IMR-90 (cell line): ENCODE measurements around the gene ZNF587. TPM values are rescaled to one million over a fixed set of nuclear protein-coding genes. Genes with fewer than 3 reads are reported as not detected.
"Not testable (repeated sequence)": the region's sequence is repeated elsewhere in the genome, so short reads cannot be mapped to it uniquely, and the experiment has no call there.

Source experiments
- ATAC-seq: fragments of 200-7000 bp; cut with Tn5 transposase; 2 replicates; pipeline ENCODE4 v1.9.1; 2020; ENCODE audit warnings: low read depth, mild to moderate bottlenecking, moderate library complexity
- BruUV-seq: library from RNA; stranded (reverse); fragments of 400-500 nt; replicated peaks from 2 replicates; lab custom pipeline; 2021; lab: Mats Ljungman, UMichigan
- CTCF ChIA-PET: fragments of 300-600 bp; formaldehyde crosslinking; extraction: SDS; loops from one replicate; lab custom pipeline; 2021; ENCODE audit warnings: antibody characterized with exemption; lab: Yijun Ruan, JAX
- POLR2A ChIA-PET: fragments of 300-600 bp; sonication (Branson Sonifier 250); formaldehyde crosslinking; loops from one replicate; lab custom pipeline; 2022; ENCODE audit warnings: antibody characterized with exemption; ENCODE audit not compliant: unreplicated experiment; lab: Charles Lee
- DNase-seq: peaks from one replicate; pipeline ENCODE4 v3.0.0; 2013
- H2AFZ ChIP-seq: replicated peaks from 2 replicates; pipeline ENCODE3; 2013; ENCODE audit warnings: low read length, mild to moderate bottlenecking; ENCODE audit not compliant: poor library complexity
- H2AK5ac ChIP-seq: 2 replicates; pipeline ENCODE4 v1.6.1; 2013; ENCODE audit warnings: low read depth, low read length, inconsistent platforms
- H2AK9ac ChIP-seq: replicated peaks from 2 replicates; pipeline ENCODE3; 2013; ENCODE audit warnings: mild to moderate bottlenecking, low read depth, low read length, moderate library complexity; ENCODE audit not compliant: poor library complexity
- H2BK120ac ChIP-seq: 2 replicates; pipeline ENCODE4 v1.6.1; 2013; ENCODE audit warnings: low read depth, low read length, inconsistent platforms
- H2BK15ac ChIP-seq: 3 replicates; pipeline ENCODE4 v1.6.1; 2013; ENCODE audit warnings: low read depth, low read length, inconsistent platforms
- H2BK20ac ChIP-seq: 2 replicates; pipeline ENCODE4 v1.6.1; 2013; ENCODE audit warnings: low read depth, mild to moderate bottlenecking, inconsistent platforms, low read length, moderate library complexity
- H2BK5ac ChIP-seq: 2 replicates; pipeline ENCODE4 v1.6.1; 2013; ENCODE audit warnings: mild to moderate bottlenecking, low read depth, low read length, inconsistent platforms; ENCODE audit not compliant: poor library complexity, severe bottlenecking
- H3K14ac ChIP-seq: replicated peaks from 2 replicates; pipeline ENCODE4 v1.6.1; 2013; ENCODE audit warnings: low read depth, low read length, inconsistent platforms
- H3K18ac ChIP-seq: 2 replicates; pipeline ENCODE4 v1.6.1; 2013; ENCODE audit warnings: low read depth, low read length, control low read depth
- H3K23ac ChIP-seq: 2 replicates; pipeline ENCODE4 v1.6.1; 2013; ENCODE audit warnings: low read depth, low read length, inconsistent platforms
- H3K27ac ChIP-seq: 2 replicates; pipeline ENCODE4 v1.5.1; 2013; ENCODE audit warnings: mild to moderate bottlenecking, control low read depth, low read length; ENCODE audit not compliant: insufficient read depth
- H3K27me3 ChIP-seq: 2 replicates; pipeline ENCODE4 v1.6.1; 2013; ENCODE audit warnings: low read length; ENCODE audit not compliant: control insufficient read depth, insufficient read depth
- H3K36me3 ChIP-seq: 2 replicates; pipeline ENCODE4 v1.6.1; 2013; ENCODE audit warnings: low read length, mixed read lengths; ENCODE audit not compliant: control insufficient read depth, insufficient read depth
- H3K4ac ChIP-seq: 2 replicates; pipeline ENCODE4 v1.6.1; 2013; ENCODE audit warnings: low read depth, low read length, inconsistent platforms
- H3K4me1 ChIP-seq: 2 replicates; pipeline ENCODE4 v1.6.1; 2013; ENCODE audit warnings: low read length, mixed read lengths; ENCODE audit not compliant: control insufficient read depth, insufficient read depth
- H3K4me2 ChIP-seq: 2 replicates; pipeline ENCODE4 v1.6.1; 2013; ENCODE audit warnings: low read depth, mild to moderate bottlenecking, control low read depth, low read length, moderate library complexity
- H3K4me3 ChIP-seq: 2 replicates; pipeline ENCODE4 v1.5.1; 2013; ENCODE audit warnings: low read depth, mild to moderate bottlenecking, control low read depth, low read length, moderate library complexity; ENCODE audit not compliant: insufficient read depth
- H3K56ac ChIP-seq: 2 replicates; pipeline ENCODE4 v1.6.1; 2013; ENCODE audit warnings: low read length, inconsistent platforms; ENCODE audit not compliant: insufficient read depth; ENCODE audit errors: extremely low read depth
- H3K79me1 ChIP-seq, 2 experiments: 2 replicates each; pipeline ENCODE4 v1.6.1; 2013; ENCODE audit warnings: low read length in 2 of 2, inconsistent platforms in 1 of 2, low read depth in 1 of 2
- H3K9ac ChIP-seq: 2 replicates; pipeline ENCODE4 v1.6.1; 2013; ENCODE audit warnings: low read depth, low read length, control low read depth
- H3K9me1 ChIP-seq: 2 replicates; pipeline ENCODE4 v1.6.1; 2013; ENCODE audit warnings: low read length, inconsistent platforms; ENCODE audit not compliant: insufficient read depth
- H3K9me3 ChIP-seq: 2 replicates; pipeline ENCODE4 v1.6.1; 2013; ENCODE audit warnings: low read length; ENCODE audit not compliant: control insufficient read depth, insufficient read depth
- H4K20me1 ChIP-seq: 2 replicates; pipeline ENCODE4 v1.6.1; 2013; ENCODE audit warnings: low read length, inconsistent platforms; ENCODE audit not compliant: insufficient read depth
- H4K5ac ChIP-seq: 2 replicates; pipeline ENCODE4 v1.6.1; 2013; ENCODE audit warnings: mild to moderate bottlenecking, low read depth, low read length, control low read depth
- H4K8ac ChIP-seq, 2 experiments: 2 replicates each; pipeline ENCODE4 v1.6.1; 2013; ENCODE audit warnings: low read depth in 2 of 2, low read length in 2 of 2, control low read depth in 1 of 2, inconsistent platforms in 1 of 2
- H4K91ac ChIP-seq: 2 replicates; pipeline ENCODE4 v1.6.1; 2013; ENCODE audit warnings: low read depth, low read length, inconsistent platforms; ENCODE audit not compliant: insufficient read depth
- RCOR1 ChIP-seq: IDR thresholded peaks from 2 replicates; pipeline ENCODE4 v1.6.1; 2012; ENCODE audit warnings: mild to moderate bottlenecking, low read length, improper control_type of control experiment; ENCODE audit not compliant: insufficient replicate concordance
- WGBS, 2 experiments: methylation state at CpG; one replicate each; pipeline versions ENCODE4 v1.1.5 to v1.1.7; 2013; ENCODE audit warnings: missing lambda C conversion rate in 2 of 2; ENCODE audit not compliant: insufficient read length in 1 of 2; ENCODE audit errors: extremely low coverage in 2 of 2; 5-methylcytosine and 5-hydroxymethylcytosine counted together
- dilution Hi-C: fragments of 300-500 bp; cut with HindIII; formaldehyde crosslinking; loops from one replicate; pipeline ENCODE4 v1.14.3; 2018; ENCODE audit warnings: low sequenced_read_pairs; ENCODE audit not compliant: unreplicated experiment
- in situ Hi-C: fragments of 300-500 bp; cut with MboI; formaldehyde crosslinking; loops from 3 replicates; pipeline ENCODE4 v1.14.3; 2019; ENCODE audit warnings: low sequenced_read_pairs, inconsistent platforms, mixed read lengths
- intact Hi-C: fragments of 100-400 bp; cut with micrococcal nuclease; formaldehyde crosslinking; loops from 2 replicates; pipeline ENCODE4 v1.10.0; 2022
- polyA plus RNA-seq, 3 experiments: library from polyadenylated mRNA; depleted of rRNA; stranded (reverse); fragments of >200 nt; gene quantifications; 2 replicates each; pipeline ENCODE4 v1.2.3, GENCODE V29; 2012; ENCODE audit warnings: low replicate concordance in 1 of 3
- total RNA-seq: library from RNA; depleted of rRNA; stranded (reverse); fragments of >200 nt; gene quantifications from 2 replicates; pipeline ENCODE4 v1.2.3, GENCODE V29; 2012

The ZNF587 gene
- total and polyA plus RNA-seq, 2 of the 4 experiments (the other 2 are of a cell fraction): 14.0 to 43.7 TPM

GRCh38 chr19:57830071-57830602, 19.5 kb upstream of the ZNF587 start, which contains the start of gene ZNF587B (continued):
- no peak for TF ChIP-seq RCOR1

GRCh38 chr19:57836991-57837390, 12.7 kb upstream of the ZNF587 start:
- H4K8ac ChIP-seq, H3K27me3 ChIP-seq, H3K4me1 ChIP-seq, H4K91ac ChIP-seq, intact Hi-C loops, H2BK20ac ChIP-seq, H2BK120ac ChIP-seq, H3K9me1 ChIP-seq, POLR2A ChIA-PET, H3K9ac ChIP-seq, H2BK5ac ChIP-seq, H3K4me3 ChIP-seq, H3K9me3 ChIP-seq, H2AFZ ChIP-seq, DNase-seq, BruUV-seq, in situ Hi-C loops, H2AK5ac ChIP-seq, H3K4me2 ChIP-seq, CTCF ChIA-PET, H3K18ac ChIP-seq, H3K56ac ChIP-seq, dilution Hi-C loops, H2BK15ac ChIP-seq, H3K4ac ChIP-seq, H3K27ac ChIP-seq, H4K5ac ChIP-seq, ATAC-seq, H3K14ac ChIP-seq, H3K23ac ChIP-seq, H2AK9ac ChIP-seq: not testable (repeated sequence)
- Histone ChIP-seq H3K36me3 (peaks cover 11% of the 10 kb centered on the region), H3K79me1 (peaks cover 7 to 32% of the 10 kb centered on the region in 2 experiments), H4K20me1 (peaks cover 34% of the 10 kb centered on the region)
- WGBS, 2 experiments: no CpG with 5 or more reads among the region's 5 CpGs

DNA sequence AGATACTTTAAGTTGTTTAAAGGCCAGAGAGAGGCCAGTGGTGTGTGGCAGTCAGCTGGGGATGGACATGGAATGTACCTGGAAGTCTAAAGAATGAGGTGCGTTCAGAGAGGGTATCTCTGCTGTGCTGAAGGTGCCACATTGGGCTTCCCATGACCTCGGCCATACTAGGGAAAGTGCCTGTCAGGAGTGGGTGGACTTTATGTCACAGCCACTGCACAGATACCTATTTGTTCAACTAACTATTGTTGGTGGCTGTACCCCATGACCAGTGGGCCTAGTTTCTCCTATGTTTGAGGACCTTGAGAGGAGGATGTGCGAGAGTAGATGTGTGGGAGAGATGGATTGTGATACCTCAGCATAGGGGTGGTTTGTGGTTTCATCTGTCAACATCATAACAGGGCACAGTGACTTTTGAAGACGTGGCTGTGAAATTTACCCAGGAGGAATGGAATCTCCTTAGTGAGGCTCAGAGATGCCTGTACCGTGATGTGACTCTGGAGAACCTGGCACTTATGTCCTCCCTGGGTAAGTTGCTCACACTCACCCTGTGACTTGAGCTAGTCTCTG, 11.0 kb upstream of the ZNF587 start:
- H2AFZ ChIP-seq, H3K4me2 ChIP-seq, H3K9ac ChIP-seq, H3K4ac ChIP-seq, H2AK5ac ChIP-seq, H3K4me1 ChIP-seq, H2BK120ac ChIP-seq, H3K56ac ChIP-seq, H3K9me3 ChIP-seq, POLR2A ChIA-PET, BruUV-seq, H3K9me1 ChIP-seq, H3K27ac ChIP-seq, H4K91ac ChIP-seq, H2BK20ac ChIP-seq, H2AK9ac ChIP-seq, H3K18ac ChIP-seq, CTCF ChIA-PET, H3K14ac ChIP-seq, ATAC-seq, H3K27me3 ChIP-seq, in situ Hi-C loops, H3K4me3 ChIP-seq, DNase-seq, H4K5ac ChIP-seq, H4K8ac ChIP-seq, H2BK15ac ChIP-seq, H2BK5ac ChIP-seq, intact Hi-C loops, dilution Hi-C loops, H3K23ac ChIP-seq: not testable (repeated sequence)
- Histone ChIP-seq H3K36me3 (peaks cover 20% of the 10 kb centered on the region), H4K20me1 (peaks cover 44% of the 10 kb centered on the region), H3K79me1 (peaks cover 18 to 43% of the 10 kb centered on the region in 2 experiments)
- no CpG with 5 or more reads among the region's 5 CpGs for WGBS, 2 experiments
